NCI-H2196 treated with DMSO at 0.1 percent for 48 hours (cell line): ENCODE results near the gene NFIA.
"Not testable (repeated sequence)": the region's sequence is repeated elsewhere in the genome, so short reads cannot be mapped to it uniquely, and the experiment has no call there.

Source experiments
- DNase-seq: peaks from one replicate; lab custom pipeline; 2025; ENCODE audit not compliant: unreplicated experiment; lab: John Stamatoyannopoulos, UW

The NFIA gene

GRCh38 chr1:61446531-61446991 is 364.2 kb downstream of the NFIA start:
- no peak for DNase-seq

- no peak for DNase-seq
Observed at GRCh38 chr1:61447106-61447967, 365.0 kb downstream of the NFIA start.

GRCh38 chr1:61447968-61448430 is 365.6 kb downstream of the NFIA start:
- DNase-seq = no peak

GRCh38 chr1:61448914-61449313 is 366.6 kb downstream of the NFIA start:
- no peak for DNase-seq

- DNase-seq = no peak
Observed at GRCh38 chr1:61449410-61449809, 367.0 kb downstream of the NFIA start.

- no peak for DNase-seq
Observed at GRCh38 chr1:61450454-61450853, 368.1 kb downstream of the NFIA start.

- DNase-seq = no peak
Observed at GRCh38 chr1:61450872-61451571, 368.7 kb downstream of the NFIA start.

- DNase-seq = no peak
Observed at GRCh38 chr1:61451572-61451968, 369.2 kb downstream of the NFIA start.

GRCh38 chr1:61452176-61453035 is 370.0 kb downstream of the NFIA start:
- DNase-seq = no peak

- peak; percentile 75 for DNase-seq
Observed at GRCh38 chr1:61453111-61453961, 371.0 kb downstream of the NFIA start.

GRCh38 chr1:61455400-61455799 is 373.0 kb downstream of the NFIA start:
- no peak for DNase-seq

GRCh38 chr1:61457526-61458040 is 375.2 kb downstream of the NFIA start:
- DNase-seq = no peak

GRCh38 chr1:61459345-61459744 is 377.0 kb downstream of the NFIA start:
- DNase-seq = no peak

- no peak for DNase-seq
Observed at GRCh38 chr1:61460191-61460590, 377.8 kb downstream of the NFIA start.

- no peak for DNase-seq
Observed at GRCh38 chr1:61461406-61462384, 379.3 kb downstream of the NFIA start.

GRCh38 chr1:61462628-61463027 is 380.3 kb downstream of the NFIA start:
- no peak for DNase-seq

- DNase-seq = no peak
Observed at GRCh38 chr1:61463220-61463619, 380.9 kb downstream of the NFIA start.

- DNase-seq = not testable (repeated sequence)
Observed at GRCh38 chr1:61467836-61468235, 385.5 kb downstream of the NFIA start.

GRCh38 chr1:61469365-61469764 is 387.0 kb downstream of the NFIA start:
- no peak for DNase-seq
